OCI-M2 (cell line): ENCODE results near the gene PTPRN2.
"Not testable (repeated sequence)": the region's sequence is repeated elsewhere in the genome, so short reads cannot be mapped to it uniquely, and the experiment has no call there.

Source experiments
- DNase-seq: peaks from one replicate; lab custom pipeline; 2025; ENCODE audit not compliant: unreplicated experiment; lab: John Stamatoyannopoulos, UW

Gene PTPRN2

GRCh38 chr7:158355456-158356065, 232.1 kb downstream of the PTPRN2 start:
- no peak for DNase-seq

- no peak for DNase-seq
Observed at GRCh38 chr7:158354861-158355260, 232.8 kb downstream of the PTPRN2 start.

- no peak for DNase-seq
Observed at GRCh38 chr7:158353606-158354570, 233.7 kb downstream of the PTPRN2 start.

GRCh38 chr7:158351899-158352729, 235.5 kb downstream of the PTPRN2 start:
- not testable (repeated sequence) for DNase-seq

GRCh38 chr7:158351481-158351880, 236.1 kb downstream of the PTPRN2 start:
- no peak for DNase-seq

- DNase-seq = no peak
Observed at GRCh38 chr7:158351051-158351450, 236.6 kb downstream of the PTPRN2 start.

GRCh38 chr7:158350166-158350900, 237.3 kb downstream of the PTPRN2 start:
- no peak for DNase-seq

- no peak for DNase-seq
Observed at GRCh38 chr7:158348446-158348845, 239.2 kb downstream of the PTPRN2 start.

GRCh38 chr7:158348039-158348438, 239.6 kb downstream of the PTPRN2 start:
- DNase-seq = not testable (repeated sequence)

- DNase-seq = no peak
Observed at GRCh38 chr7:158345731-158346130, 241.9 kb downstream of the PTPRN2 start.

GRCh38 chr7:158344706-158345300, 242.8 kb downstream of the PTPRN2 start:
- no peak for DNase-seq

GRCh38 chr7:158343936-158344455, 243.6 kb downstream of the PTPRN2 start:
- no peak for DNase-seq

GRCh38 chr7:158343526-158343925, 244.1 kb downstream of the PTPRN2 start:
- no peak for DNase-seq

- DNase-seq = not testable (repeated sequence)
Observed at GRCh38 chr7:158341097-158341496, 246.5 kb downstream of the PTPRN2 start.

- not testable (repeated sequence) for DNase-seq
Observed at GRCh38 chr7:158336952-158337351, 250.7 kb downstream of the PTPRN2 start.

- not testable (repeated sequence) for DNase-seq
Observed at GRCh38 chr7:158332516-158332915, 255.1 kb downstream of the PTPRN2 start.

- not testable (repeated sequence) for DNase-seq
Observed at GRCh38 chr7:158331826-158332450, 255.7 kb downstream of the PTPRN2 start.

- no peak for DNase-seq
Observed at GRCh38 chr7:158329686-158330085, 257.9 kb downstream of the PTPRN2 start.

- DNase-seq = no peak
Observed at GRCh38 chr7:158329014-158329610, 258.5 kb downstream of the PTPRN2 start.
